SU-DHL-6 (cell line): Measurements from ENCODE around the gene TANC1.

ENCODE experiments used
- EZH2phosphoT487 ChIP-seq: fragments of 200-600 bp; sonication (generic), shearing (Covaris generic); conservative IDR thresholded peaks from 2 replicates; pipeline ENCODE4 v1.6.1; 2018; ENCODE audit warnings: mild to moderate bottlenecking, antibody characterized with exemption, low read length, moderate library complexity, mixed read lengths
- TF ChIP-seq, protein P1 (sequence below): fragments of 200-600 bp; sonication (generic); IDR thresholded peaks from one replicate; pipeline ENCODE4 v1.5.1; 2017; ENCODE audit warnings: antibody characterized with exemption, mild to moderate bottlenecking, low read length, moderate library complexity; ENCODE audit not compliant: insufficient read depth, poor library complexity, severe bottlenecking

DNA sequence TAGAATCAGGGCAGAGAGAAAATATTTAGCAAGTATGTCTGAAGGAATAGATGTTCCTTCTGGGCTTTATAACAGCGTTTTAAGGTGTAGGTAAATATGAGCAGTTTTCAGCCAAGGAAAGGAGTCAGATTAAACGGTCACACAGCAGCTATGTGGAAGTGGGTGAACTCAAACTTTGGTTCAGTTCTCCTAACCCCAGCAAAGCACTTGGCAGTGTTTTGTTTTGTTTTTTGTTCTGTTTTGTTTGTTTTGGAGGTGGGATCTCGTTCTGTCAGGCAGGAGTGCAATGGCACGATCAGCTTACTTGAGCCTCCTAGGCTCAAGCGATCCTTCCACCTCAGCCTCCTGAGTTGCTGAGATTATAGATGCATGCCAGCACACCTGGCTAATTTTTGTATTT, 24.6 kb downstream of the TANC1 start:
- TF ChIP-seq EZH2phosphoT487: no peak
- TF ChIP-seq, protein P1, sequence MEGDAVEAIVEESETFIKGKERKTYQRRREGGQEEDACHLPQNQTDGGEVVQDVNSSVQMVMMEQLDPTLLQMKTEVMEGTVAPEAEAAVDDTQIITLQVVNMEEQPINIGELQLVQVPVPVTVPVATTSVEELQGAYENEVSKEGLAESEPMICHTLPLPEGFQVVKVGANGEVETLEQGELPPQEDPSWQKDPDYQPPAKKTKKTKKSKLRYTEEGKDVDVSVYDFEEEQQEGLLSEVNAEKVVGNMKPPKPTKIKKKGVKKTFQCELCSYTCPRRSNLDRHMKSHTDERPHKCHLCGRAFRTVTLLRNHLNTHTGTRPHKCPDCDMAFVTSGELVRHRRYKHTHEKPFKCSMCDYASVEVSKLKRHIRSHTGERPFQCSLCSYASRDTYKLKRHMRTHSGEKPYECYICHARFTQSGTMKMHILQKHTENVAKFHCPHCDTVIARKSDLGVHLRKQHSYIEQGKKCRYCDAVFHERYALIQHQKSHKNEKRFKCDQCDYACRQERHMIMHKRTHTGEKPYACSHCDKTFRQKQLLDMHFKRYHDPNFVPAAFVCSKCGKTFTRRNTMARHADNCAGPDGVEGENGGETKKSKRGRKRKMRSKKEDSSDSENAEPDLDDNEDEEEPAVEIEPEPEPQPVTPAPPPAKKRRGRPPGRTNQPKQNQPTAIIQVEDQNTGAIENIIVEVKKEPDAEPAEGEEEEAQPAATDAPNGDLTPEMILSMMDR: no peak
